NT2/D1 (cell line): ENCODE data around the gene RGS7.

Experiments
- SUZ12 ChIP-seq: IDR thresholded peaks from 2 replicates; pipeline ENCODE4 v1.6.1; 2011; ENCODE audit not compliant: insufficient read length, insufficient read depth; ENCODE audit errors: extremely low read depth
- YY1 ChIP-seq: IDR thresholded peaks from 2 replicates; pipeline ENCODE4 v1.6.1; 2011; ENCODE audit not compliant: insufficient read length, insufficient read depth
- ZNF274 ChIP-seq: IDR thresholded peaks from 2 replicates; pipeline ENCODE4 v1.6.1; 2011; ENCODE audit warnings: mild to moderate bottlenecking, low read depth, low read length

DNA sequence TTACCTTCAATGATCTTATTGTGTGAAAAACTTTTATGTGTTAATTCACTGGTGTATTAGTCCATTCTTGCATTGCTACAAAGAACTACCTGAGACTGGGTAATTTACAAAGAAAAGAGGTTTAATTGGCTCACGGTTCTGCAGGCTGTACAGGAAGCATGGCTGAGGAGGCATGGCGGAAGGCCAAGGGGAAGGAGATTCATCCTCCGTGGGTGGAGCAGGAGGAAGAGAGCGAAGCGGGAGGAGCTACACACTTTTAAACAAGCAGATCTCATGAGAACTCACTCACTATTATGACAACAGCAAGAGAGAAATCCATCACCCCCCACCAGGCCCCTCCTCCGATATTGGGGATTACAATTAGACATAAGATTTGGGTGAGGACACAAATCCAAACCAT, 44.2 kb upstream of the RGS7 start:
- no peak for TF ChIP-seq YY1
- TF ChIP-seq SUZ12 = no peak
- no peak for TF ChIP-seq ZNF274
